ENCODE measurements around the gene GABRG3.
A peak's percentile ranks its signal among the peaks of the same experiment; 100 is the strongest.
"Not testable (repeated sequence)": the region's sequence is repeated elsewhere in the genome, so short reads cannot be mapped to it uniquely, and the experiment has no call there.

GABRG3 gene

GRCh38 chr15:26996250-26996649 lies 25.3 kb downstream of the GABRG3 start:
- DNase-seq (ENCODE audit: low spot score) = no peak

GRCh38 chr15:27003003-27003402 lies 32.0 kb downstream of the GABRG3 start:
- not testable (repeated sequence) for DNase-seq (ENCODE audit: low spot score)

- DNase-seq (ENCODE audit: low spot score) = not testable (repeated sequence)
These were observed 33.2 kb downstream of the GABRG3 start for GRCh38 chr15:27004226-27004625.

- DNase-seq (ENCODE audit: low spot score) = peak; percentile 74
These were observed 46.3 kb downstream of the GABRG3 start for GRCh38 chr15:27017168-27017809.

- no peak for DNase-seq (ENCODE audit: low spot score)
These were observed 48.7 kb downstream of the GABRG3 start for GRCh38 chr15:27019687-27020086.

- DNase-seq (ENCODE audit: low spot score) = peak; percentile 13
These were observed 54.5 kb downstream of the GABRG3 start for GRCh38 chr15:27025481-27025966.

GRCh38 chr15:27027229-27027628 lies 56.2 kb downstream of the GABRG3 start:
- DNase-seq (ENCODE audit: low spot score) = no peak

GRCh38 chr15:27028858-27029477 lies 58.0 kb downstream of the GABRG3 start:
- DNase-seq (ENCODE audit: low spot score) = no peak

GRCh38 chr15:27036210-27036609 lies 65.2 kb downstream of the GABRG3 start:
- no peak for DNase-seq (ENCODE audit: low spot score)

GRCh38 chr15:27037501-27037900 lies 66.5 kb downstream of the GABRG3 start:
- no peak for DNase-seq (ENCODE audit: low spot score)

GRCh38 chr15:27039152-27039551 lies 68.2 kb downstream of the GABRG3 start:
- no peak for DNase-seq (ENCODE audit: low spot score)

- DNase-seq (ENCODE audit: low spot score) = no peak
These were observed 71.2 kb downstream of the GABRG3 start for GRCh38 chr15:27042230-27042629.

GRCh38 chr15:27042646-27043045 lies 71.7 kb downstream of the GABRG3 start:
- DNase-seq (ENCODE audit: low spot score) = no peak

- DNase-seq (ENCODE audit: low spot score) = no peak
These were observed 72.8 kb downstream of the GABRG3 start for GRCh38 chr15:27043770-27044169.

GRCh38 chr15:27045796-27046195 lies 74.8 kb downstream of the GABRG3 start:
- no peak for DNase-seq (ENCODE audit: low spot score)

- DNase-seq (ENCODE audit: low spot score) = no peak
These were observed 75.9 kb downstream of the GABRG3 start for GRCh38 chr15:27046880-27047279.

- no peak for DNase-seq (ENCODE audit: low spot score)
These were observed 79.2 kb downstream of the GABRG3 start for GRCh38 chr15:27050163-27050562.

GRCh38 chr15:27054426-27054825 lies 83.4 kb downstream of the GABRG3 start:
- DNase-seq (ENCODE audit: low spot score) = no peak

GRCh38 chr15:27057904-27058645 lies 87.1 kb downstream of the GABRG3 start:
- DNase-seq (ENCODE audit: low spot score) = no peak

- peak; percentile 51 for DNase-seq (ENCODE audit: low spot score)
These were observed 88.0 kb downstream of the GABRG3 start for GRCh38 chr15:27058939-27059338.

- peak; percentile 74 for DNase-seq (ENCODE audit: low spot score)
These were observed 88.7 kb downstream of the GABRG3 start for GRCh38 chr15:27059610-27060202.

- no peak for DNase-seq (ENCODE audit: low spot score)
These were observed 90.8 kb downstream of the GABRG3 start for GRCh38 chr15:27061739-27062138.

- DNase-seq (ENCODE audit: low spot score) = no peak
These were observed 92.0 kb downstream of the GABRG3 start for GRCh38 chr15:27062951-27063350.
